CD1c-positive myeloid dendritic cell (primary cell): ENCODE data around the gene EIF1B.
"Not testable (repeated sequence)": the region's sequence is repeated elsewhere in the genome, so short reads cannot be mapped to it uniquely, and the experiment has no call there.

Source experiments
- DNase-seq: peaks from one replicate; pipeline ENCODE4 v3.0.0-alpha.2; 2016; ENCODE audit errors: extremely low spot score

Gene EIF1B

GRCh38 chr3:40309418-40309924 is at the start of gene EIF1B:
EIF1B (plus strand) TSS chr3:40309707; CDS start chr3:40309942, 235 bp downstream.
- peak; percentile 100 for DNase-seq

DNA sequence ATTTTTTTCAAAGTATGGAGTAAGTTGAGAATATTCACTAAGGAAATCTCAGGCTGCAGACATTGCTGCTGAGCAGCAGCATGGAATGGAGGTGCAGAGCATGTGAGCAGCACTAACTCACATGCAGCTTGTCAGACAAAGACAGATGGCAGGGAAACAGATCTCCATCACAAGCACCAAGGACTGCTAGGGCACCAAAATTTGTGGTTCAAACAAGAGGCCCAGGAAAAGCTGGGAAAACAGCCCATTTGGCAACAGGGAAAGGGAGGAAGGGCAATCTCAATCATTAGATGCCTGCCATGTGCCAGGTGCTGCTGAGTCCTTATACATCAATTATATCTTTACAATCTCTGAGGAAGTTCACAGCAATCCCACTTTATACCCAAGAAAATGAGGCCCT is 47.2 kb upstream of the EIF1B start:
- DNase-seq = no peak

GRCh38 chr3:40264451-40264850 is 45.1 kb upstream of the EIF1B start:
- DNase-seq = no peak

DNA sequence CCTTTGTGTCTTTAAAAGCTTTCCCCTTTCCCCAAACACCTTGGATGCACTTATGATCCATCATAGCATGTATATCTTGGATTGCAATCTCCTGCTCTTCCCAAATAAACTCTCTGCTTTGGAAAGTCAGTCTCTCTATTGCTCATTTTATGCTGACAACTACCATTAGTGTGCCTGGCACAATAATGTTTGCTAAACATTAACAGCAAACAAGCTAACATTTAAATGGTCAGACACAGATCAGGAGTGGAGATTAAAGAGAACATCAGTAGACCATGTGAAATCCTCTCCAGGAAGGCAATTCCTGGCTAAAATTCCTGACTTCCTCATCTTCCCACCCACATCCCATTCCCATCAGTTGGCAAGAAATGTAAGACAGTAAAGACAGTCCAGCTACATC is 44.3 kb upstream of the EIF1B start:
- DNase-seq = no peak

DNA sequence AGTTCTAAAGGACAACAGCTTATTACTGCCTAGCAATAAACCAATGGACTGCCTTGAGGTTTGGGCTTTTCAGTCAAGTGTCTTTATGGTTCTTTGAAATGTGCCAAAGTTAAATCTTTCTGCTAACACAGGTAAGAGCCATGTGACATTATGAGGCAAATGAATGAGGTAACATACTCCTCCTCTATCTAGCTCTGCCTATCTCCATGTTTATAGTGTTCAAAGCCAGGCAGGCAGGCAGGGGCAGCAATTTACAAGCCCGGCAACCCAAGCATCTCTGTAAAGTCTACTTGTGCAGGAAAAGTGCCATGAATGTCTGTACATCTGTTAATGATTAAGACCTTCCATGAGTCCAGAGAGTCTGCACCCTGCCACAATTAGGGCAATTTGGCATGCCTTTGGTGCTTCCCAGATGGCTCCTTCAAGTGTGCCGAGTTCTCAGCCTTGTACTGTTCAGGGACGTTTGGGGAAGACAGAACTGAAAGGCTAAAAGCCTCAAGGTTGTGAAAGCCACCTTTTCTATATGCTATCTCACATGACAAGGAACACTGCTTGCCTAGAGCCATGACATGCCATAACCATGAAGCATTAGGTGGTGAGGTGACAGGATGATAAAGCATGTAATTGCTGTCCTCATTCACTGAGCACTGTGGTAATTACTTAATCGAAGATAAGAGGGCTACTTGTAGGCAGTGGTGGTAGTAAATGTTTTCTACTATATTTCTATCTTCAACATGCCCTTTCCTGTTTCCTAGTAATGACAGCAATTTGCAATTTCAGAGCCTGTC is 41.4 kb upstream of the EIF1B start:
- DNase-seq = no peak

DNA sequence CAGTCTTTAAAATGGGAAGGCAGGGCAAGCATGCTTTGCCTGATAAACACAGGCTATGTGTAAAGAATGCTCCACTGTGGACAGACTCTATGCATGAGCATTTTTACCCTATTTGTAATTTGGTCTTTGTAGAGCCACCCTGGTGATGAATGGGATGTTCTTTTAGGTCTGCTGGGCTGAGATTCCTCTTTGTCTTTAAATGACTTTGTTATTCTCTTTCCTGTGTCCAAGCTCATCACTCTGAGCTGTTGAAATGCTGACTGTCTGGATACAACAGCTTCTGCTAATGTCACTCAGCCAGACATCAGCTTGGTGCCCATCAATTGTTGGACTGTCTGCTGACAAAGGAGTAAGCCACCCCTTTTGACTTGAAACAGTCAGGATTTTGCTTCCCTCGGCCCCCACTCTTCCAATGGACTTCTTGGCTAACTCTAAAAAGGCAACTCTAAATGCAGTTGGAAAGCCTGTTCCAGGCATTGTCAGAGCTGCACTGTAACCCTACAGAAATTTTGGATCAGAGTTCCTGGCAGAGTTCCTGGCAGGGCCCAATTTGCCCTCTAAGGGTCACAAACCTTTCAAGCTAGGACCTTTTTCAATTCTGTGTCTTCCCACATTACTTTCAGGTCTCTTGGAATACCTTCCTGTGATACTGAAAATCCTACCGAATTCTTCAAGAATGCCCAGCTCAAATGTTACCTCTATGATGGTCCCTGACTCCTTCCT is 40.5 kb upstream of the EIF1B start:
- DNase-seq = no peak

- no peak for DNase-seq
Measured at GRCh38 chr3:40278791-40279190, 30.7 kb upstream of the EIF1B start.

- no peak for DNase-seq
Measured at GRCh38 chr3:40281995-40282394, 27.5 kb upstream of the EIF1B start.

GRCh38 chr3:40283057-40283456 is 26.4 kb upstream of the EIF1B start:
- not testable (repeated sequence) for DNase-seq

DNA sequence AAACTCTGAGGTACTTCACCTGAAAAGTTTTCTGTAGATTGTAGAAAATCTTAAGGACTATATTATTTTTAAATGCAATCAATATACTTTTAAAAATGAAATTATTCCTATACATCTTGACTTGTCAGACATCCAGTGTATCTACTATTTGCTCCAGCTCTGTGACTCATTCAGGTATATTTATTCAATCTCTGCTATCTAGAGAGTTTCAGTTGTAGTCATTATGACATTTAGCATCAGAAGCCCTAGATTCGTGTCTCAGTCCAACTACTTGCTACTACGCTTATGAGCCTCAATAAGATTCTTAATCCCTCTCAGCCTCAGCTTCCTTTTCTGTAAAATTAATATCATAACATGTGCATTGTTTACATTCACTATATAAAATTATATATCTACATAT is 22.3 kb upstream of the EIF1B start:
- DNase-seq = no peak

- DNase-seq = no peak
Measured at GRCh38 chr3:40290396-40290795, 19.1 kb upstream of the EIF1B start.

DNA sequence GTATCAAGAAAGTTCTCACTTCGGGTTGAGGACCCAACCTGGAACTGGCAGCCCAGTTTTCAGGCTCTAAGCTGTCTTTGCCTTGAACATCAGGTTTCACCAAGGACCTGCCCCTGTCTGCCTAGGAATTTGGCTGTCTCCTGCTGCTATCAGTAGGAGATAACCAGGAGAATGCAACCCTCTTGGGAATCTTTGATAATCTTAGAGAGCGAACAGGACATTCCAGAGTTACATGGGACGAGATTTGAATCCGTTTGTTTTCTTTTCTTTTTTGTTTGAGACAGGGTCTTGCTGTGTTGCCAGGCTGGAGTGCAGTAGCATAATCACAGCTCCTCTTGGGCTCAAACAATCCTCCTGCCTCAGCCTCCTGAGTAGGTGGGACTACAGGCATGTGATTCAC is 18.0 kb upstream of the EIF1B start:
- DNase-seq = no peak

DNA sequence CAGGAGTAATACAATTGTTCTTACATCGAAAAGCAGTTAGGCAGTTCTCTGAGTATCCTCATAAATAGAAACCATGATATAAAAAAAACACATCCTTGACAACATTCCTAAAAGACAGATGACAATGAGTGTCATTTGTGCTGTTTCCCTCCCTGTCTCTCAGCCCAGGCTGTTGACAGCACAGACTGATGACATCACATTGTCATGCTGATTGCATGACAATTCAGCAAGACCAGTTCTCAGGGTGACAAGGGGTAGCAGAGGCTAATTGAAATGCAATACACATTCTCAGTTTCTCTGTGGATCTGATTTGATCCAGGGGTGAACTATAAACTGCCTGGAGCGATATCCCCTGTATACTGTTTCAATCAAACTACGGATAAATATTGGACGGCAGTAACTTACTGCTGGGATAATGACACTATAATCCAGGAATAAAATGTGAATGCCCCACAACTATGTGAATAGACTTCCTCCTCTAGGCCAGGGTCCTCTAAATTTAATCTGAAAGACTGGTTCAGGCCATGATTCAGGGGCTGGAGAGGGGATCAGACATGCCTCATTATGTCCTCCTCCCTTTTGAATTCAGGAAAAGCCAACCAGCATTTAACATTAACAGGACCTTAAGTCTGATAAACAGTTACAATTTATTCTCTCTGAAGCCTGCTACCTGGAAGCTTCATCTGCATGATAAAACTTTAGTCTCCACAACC is 16.7 kb upstream of the EIF1B start:
- peak; percentile 9 for DNase-seq

DNA sequence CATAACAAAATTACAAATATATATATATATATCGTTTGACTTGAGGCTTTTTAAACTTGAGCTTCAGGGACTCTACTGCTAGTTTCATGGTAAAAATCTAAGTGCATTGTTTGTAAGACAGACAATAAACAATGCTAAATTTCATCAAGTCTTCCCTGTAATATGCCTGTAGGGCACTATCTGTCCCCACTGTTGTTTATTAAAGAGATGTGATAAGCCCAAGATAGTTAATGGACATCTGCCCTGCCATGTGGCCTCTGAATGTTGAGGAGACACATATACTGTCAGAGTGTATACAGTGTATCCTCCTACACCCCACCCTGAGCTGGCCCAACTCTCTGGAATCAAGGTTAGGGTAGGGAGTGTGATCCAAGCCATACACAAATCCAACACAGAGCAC is 15.1 kb upstream of the EIF1B start:
- no peak for DNase-seq

GRCh38 chr3:40298075-40298474 is 11.4 kb upstream of the EIF1B start:
- no peak for DNase-seq

GRCh38 chr3:40299130-40299720 is 10.3 kb upstream of the EIF1B start:
- no peak for DNase-seq

- DNase-seq = peak; percentile 95
Measured at GRCh38 chr3:40299721-40300335, 9.7 kb upstream of the EIF1B start.

DNA sequence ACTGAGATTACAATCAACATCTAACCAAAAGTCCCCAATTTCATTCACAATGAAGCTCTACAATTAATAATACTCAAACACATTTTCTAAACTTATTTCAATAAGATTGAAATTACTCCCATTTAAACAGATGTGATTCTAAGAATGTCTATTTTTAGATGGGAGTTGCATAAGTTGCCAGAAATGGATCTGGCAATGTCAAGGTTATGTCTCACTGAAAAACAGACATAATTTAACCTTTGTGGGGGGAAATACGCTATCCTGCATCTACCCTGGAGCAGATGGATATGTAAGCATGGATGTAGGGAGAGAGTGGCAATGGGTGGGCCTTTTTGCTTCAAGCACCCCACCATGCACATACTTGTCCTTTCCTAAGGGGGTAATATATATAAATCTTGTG is 6.7 kb upstream of the EIF1B start:
- DNase-seq = no peak

GRCh38 chr3:40304352-40304751 is 5.2 kb upstream of the EIF1B start:
- no peak for DNase-seq

- no peak for DNase-seq
Measured at GRCh38 chr3:40306336-40306735, 3.2 kb upstream of the EIF1B start.

DNA sequence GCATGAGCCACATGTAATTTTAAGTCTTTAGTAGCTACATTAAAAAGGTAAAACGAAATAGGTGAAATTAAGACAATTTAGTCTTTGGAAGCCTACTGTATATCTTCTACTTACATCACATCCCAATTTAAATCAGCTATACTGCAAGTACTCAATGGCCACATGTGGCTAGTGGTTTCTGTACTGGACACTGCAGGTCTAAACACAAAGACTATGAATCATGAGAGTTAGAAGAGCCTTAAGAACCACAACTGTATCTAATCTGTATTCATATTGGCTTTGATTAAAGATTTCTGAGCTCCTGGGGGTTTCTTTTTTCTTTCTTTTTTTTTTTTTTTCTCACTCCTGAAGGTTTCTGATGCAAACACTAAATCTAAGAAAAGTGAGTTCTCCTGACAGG is 2.3 kb upstream of the EIF1B start:
- DNase-seq = no peak
